Esophagus squamous epithelium (tissue), 5 donors: ENCODE results near the gene IL1RAPL1. TPM values are rescaled to one million over a fixed set of nuclear protein-coding genes. Genes with fewer than 3 reads are reported as not detected.
"Not testable (repeated sequence)": the region's sequence is repeated elsewhere in the genome, so short reads cannot be mapped to it uniquely, and the experiment has no call there.

Experiments used
- DNase-seq: peaks from one replicate; lab custom pipeline; 2025; lab: John Stamatoyannopoulos, UW
- H3K27ac ChIP-seq, 4 donors: fragments of 200-600 bp; sonication (generic); one replicate each; pipeline ENCODE4 v1.5.1; 2016 to 2019; ENCODE audit warnings: mild to moderate bottlenecking in 1 of 4
- H3K27me3 ChIP-seq, 4 donors: fragments of 200-600 bp; sonication (generic); 1 replicate in 3 of 4; 2 replicates in 1 of 4; pipeline versions ENCODE4 v1.5.1 to v1.6.0; 2017 to 2021; ENCODE audit warnings: antibody characterized with exemption in 1 of 4
- H3K36me3 ChIP-seq, 3 donors: fragments of 200-600 bp; sonication (generic); one replicate each; pipeline ENCODE4 v1.5.1; 2016 to 2019
- H3K4me1 ChIP-seq, 3 donors: fragments of 200-600 bp; sonication (generic); one replicate each; pipeline ENCODE4 v1.5.1; 2017 to 2019
- H3K4me3 ChIP-seq, 4 donors: fragments of 200-600 bp; sonication (generic); 1 replicate in 3 of 4; 2 replicates in 1 of 4; pipeline ENCODE4 v1.5.1; 2016 to 2019; ENCODE audit warnings: mild to moderate bottlenecking in 2 of 4, moderate library complexity in 1 of 4
- H3K9me3 ChIP-seq, 3 donors: fragments of 200-600 bp; sonication (generic); one replicate each; pipeline ENCODE4 v1.5.1; 2016 to 2019
- POLR2A ChIP-seq, 4 donors: fragments of 450-650 bp; IDR thresholded peaks; one replicate each; pipeline ENCODE4 v1.6.1; 2017; ENCODE audit warnings: antibody characterized with exemption in 4 of 4, mild to moderate bottlenecking in 4 of 4, moderate library complexity in 3 of 4
- WGBS, 2 donors: methylation state at CpG; one replicate each; pipeline ENCODE4 v1.1.5; 2018; 5-methylcytosine and 5-hydroxymethylcytosine counted together
- intact Hi-C: fragments of 100-400 bp; cut with DNase I; formaldehyde crosslinking; loops from one replicate; pipeline ENCODE4 v1.15.0; 2022
- total RNA-seq, 4 donors: library from RNA; depleted of rRNA; stranded (reverse); fragments of >200 nt; gene quantifications; one replicate each; pipeline ENCODE4 v1.1.0, GENCODE V29; 2016
- TF ChIP-seq, protein P1 (sequence below), 6 experiments: fragments of 450-650 bp in 4 of 6; fragments of 200-600 bp in 2 of 6; sonication (generic) in 2 of 6; IDR thresholded peaks; one replicate each; pipeline ENCODE4 v1.5.1; 2016 to 2019; ENCODE audit warnings: antibody characterized with exemption in 6 of 6, mild to moderate bottlenecking in 4 of 6, moderate library complexity in 4 of 6
- donor health status: DM: yes; HTN: yes; CAD: no.

Gene IL1RAPL1
- total RNA-seq, 4 donors from 2014 or later, result 0.09 to 0.19 (median 0.13) TPM; not detected in 1

DNA sequence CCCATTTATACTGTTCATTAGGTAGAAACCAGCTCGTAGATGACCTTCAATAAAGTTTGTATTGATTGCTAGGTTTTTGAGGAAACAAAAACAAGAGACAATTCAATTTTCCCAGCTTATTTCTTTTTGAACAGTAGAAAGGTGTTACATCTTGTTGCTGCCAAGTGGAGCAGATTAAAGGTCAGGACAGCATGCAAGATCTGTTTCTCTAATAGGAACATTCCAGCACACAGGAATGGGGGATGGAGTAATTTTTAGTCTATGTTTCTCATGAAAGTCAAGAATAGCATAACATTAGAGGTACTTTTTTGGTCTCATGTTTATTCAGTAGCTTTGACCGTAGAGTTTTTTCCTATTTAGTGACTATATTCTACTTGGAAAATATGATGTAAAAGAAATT is 132.4 kb downstream of the IL1RAPL1 start:
- TF ChIP-seq, protein P1, sequence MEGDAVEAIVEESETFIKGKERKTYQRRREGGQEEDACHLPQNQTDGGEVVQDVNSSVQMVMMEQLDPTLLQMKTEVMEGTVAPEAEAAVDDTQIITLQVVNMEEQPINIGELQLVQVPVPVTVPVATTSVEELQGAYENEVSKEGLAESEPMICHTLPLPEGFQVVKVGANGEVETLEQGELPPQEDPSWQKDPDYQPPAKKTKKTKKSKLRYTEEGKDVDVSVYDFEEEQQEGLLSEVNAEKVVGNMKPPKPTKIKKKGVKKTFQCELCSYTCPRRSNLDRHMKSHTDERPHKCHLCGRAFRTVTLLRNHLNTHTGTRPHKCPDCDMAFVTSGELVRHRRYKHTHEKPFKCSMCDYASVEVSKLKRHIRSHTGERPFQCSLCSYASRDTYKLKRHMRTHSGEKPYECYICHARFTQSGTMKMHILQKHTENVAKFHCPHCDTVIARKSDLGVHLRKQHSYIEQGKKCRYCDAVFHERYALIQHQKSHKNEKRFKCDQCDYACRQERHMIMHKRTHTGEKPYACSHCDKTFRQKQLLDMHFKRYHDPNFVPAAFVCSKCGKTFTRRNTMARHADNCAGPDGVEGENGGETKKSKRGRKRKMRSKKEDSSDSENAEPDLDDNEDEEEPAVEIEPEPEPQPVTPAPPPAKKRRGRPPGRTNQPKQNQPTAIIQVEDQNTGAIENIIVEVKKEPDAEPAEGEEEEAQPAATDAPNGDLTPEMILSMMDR (IDR thresholded peaks at IDR 0.05), result no peak
- TF ChIP-seq POLR2A (IDR thresholded peaks at IDR 0.05), result no peak
- Histone ChIP-seq H3K9me3 (no peaks in the 10 kb centered on the region), H3K4me1 (no peaks in the 10 kb centered on the region), H3K27me3 (no peaks in the 10 kb centered on the region), H3K4me3 (no peak overlapping the region), H3K27ac (no peak overlapping the region), H3K36me3 (no peaks in the 10 kb centered on the region)
- intact Hi-C loops, result no loop called here
- DNase-seq, result no peak
- 53 to 57% methylated on average over 2 of the region's 2 CpGs for WGBS, 2 donors

DNA sequence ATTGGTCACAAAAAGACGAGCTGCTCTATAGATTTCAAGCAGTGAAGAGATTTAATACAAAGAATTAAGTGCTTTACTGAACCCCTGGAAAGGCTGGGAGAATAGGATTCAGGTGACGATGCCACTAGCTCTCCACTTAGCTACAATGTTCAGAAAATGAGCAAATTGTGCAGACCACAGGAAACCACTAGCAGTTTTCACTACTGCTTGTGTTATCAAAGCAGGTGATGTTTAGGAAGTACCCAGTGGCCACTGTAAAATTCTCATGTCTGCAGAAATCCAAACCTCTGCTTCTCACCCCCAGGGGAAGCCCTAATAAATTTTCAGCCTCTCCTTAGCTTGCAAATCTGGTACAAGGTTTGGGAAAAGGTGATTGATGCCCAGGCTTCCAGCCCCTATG is 165.1 kb downstream of the IL1RAPL1 start:
- TF ChIP-seq, protein P1 (IDR thresholded peaks at IDR 0.05), result no peak
- no peak for TF ChIP-seq POLR2A (IDR thresholded peaks at IDR 0.05)
- DNase-seq, result no peak
- Histone ChIP-seq H3K4me3 (no peak overlapping the region), H3K9me3 (no peaks in the 10 kb centered on the region), H3K4me1 (no peaks in the 10 kb centered on the region), H3K36me3 (no peaks in the 10 kb centered on the region), H3K27me3 (no peaks in the 10 kb centered on the region), H3K27ac (no peak overlapping the region)
- intact Hi-C loops, result no loop called here
- WGBS, 2 donors, result 71 to 83% methylated on average over 2 of the region's 2 CpGs

DNA sequence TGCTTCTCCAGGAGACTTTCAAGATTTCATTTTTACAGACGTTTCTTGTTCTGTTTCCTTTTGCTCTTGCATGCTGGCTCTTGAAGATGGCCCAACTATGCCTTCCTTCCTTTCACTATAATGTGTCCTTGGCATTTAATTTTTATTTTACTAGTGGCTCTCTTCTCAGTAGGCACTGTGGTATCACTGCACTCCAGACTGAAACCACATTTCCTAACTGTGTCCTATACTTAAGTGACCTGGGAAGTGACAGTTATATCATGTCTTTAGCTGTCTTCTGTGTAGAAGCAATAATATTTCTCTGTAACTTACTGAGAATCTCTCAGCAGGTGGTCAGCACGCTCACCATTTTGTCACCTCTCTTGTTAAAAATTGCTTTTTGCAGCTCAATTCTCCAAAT is 168.9 kb downstream of the IL1RAPL1 start:
- TF ChIP-seq, protein P1 (IDR thresholded peaks at IDR 0.05), result no peak
- TF ChIP-seq POLR2A (IDR thresholded peaks at IDR 0.05), result no peak
- Histone ChIP-seq H3K27ac (no peak overlapping the region), H3K4me1 (no peaks in the 10 kb centered on the region), H3K9me3 (no peaks in the 10 kb centered on the region), H3K27me3 (no peaks in the 10 kb centered on the region), H3K36me3 (no peaks in the 10 kb centered on the region), H3K4me3 (no peak overlapping the region)
- intact Hi-C loops, result no loop called here
- no peak for DNase-seq
- 33 to 70% methylated on average over 2 of the region's 2 CpGs for WGBS, 2 donors

DNA sequence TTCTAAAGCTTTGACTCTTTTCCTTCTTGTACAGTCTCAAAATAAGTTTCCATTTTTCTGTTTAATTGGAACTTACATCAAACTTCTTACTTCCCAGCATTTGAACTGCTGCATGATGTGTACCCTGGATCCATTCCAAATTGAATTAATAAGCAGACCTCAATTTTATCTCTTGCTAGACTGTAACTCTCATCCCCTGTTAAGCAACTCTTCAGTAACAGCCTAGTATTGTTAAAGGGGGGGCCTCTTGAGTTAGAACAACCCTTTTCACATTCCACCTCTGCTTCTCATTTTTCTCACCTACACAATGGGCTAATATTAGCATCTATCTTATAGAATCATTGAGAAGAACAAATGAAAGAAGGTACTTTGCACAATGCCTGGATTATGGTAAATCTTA is 169.4 kb downstream of the IL1RAPL1 start:
- intact Hi-C loops, result no loop called here
- TF ChIP-seq, protein P1 (IDR thresholded peaks at IDR 0.05), result no peak
- TF ChIP-seq POLR2A (IDR thresholded peaks at IDR 0.05), result no peak
- no peak for DNase-seq

DNA sequence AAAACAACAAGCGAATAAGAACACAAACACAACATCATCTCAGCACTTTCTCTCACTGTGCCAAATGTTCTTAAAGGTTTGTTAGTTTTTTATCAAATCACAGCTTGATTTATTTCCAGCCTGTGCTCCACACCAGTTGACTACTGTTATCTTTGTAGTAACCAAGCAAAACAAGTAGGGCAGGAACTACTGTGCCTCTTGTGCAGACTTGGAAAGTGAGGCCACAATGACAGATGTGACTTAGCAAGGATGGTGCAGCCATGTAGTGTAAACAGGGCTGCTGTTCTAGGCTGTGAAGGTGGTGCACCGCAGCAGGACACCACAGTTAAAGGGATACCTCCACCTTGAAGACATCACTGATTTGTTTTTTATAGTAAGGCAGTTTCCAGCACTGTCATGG is 170.0 kb downstream of the IL1RAPL1 start:
- no peak overlapping the region for H3K4me3 ChIP-seq
- WGBS, 2 donors, result 51 to 72% methylated on average over 2 of the region's 2 CpGs
- no peaks in the 10 kb centered on the region for H3K36me3 ChIP-seq
- H3K9me3 ChIP-seq, result no peaks in the 10 kb centered on the region
- intact Hi-C loops, result no loop called here
- H3K27me3 ChIP-seq, result no peaks in the 10 kb centered on the region
- DNase-seq, result no peak
- no peaks in the 10 kb centered on the region for H3K4me1 ChIP-seq
- no peak overlapping the region for H3K27ac ChIP-seq
- TF ChIP-seq, protein P1 (IDR thresholded peaks at IDR 0.05), result no peak
- no peak for TF ChIP-seq POLR2A (IDR thresholded peaks at IDR 0.05)

More for the DNA sequence above, 169.4 kb downstream of the IL1RAPL1 start:
- Histone ChIP-seq H3K27me3 (no peaks in the 10 kb centered on the region), H3K27ac (no peak overlapping the region), H3K4me3 (no peak overlapping the region), H3K4me1 (no peaks in the 10 kb centered on the region), H3K9me3 (no peaks in the 10 kb centered on the region), H3K36me3 (no peaks in the 10 kb centered on the region)

DNA sequence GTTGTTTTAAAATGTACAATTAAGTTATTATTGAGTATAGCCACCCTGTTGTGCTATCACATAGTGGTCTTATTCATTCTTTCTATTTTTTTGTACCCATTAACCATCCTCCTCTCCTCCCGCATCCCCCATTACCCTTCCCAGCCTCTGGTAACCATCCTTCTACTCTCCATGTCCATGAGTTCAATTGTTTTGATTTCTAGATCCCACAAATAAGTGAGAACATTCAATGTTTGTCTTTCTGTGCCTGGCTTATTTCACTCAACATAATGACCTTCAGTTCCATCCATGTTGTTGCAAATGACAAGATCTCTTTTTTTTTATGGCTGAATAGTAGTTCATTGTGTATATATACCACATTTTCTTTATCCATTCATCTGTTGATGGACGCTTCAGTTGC is 179.3 kb downstream of the IL1RAPL1 start:
- H3K27me3 ChIP-seq, DNase-seq, H3K4me1 ChIP-seq, H3K36me3 ChIP-seq, H3K9me3 ChIP-seq, intact Hi-C loops, H3K4me3 ChIP-seq, H3K27ac ChIP-seq: not testable (repeated sequence)
- 67 to 92% methylated on average over 2 of the region's 2 CpGs for WGBS, 2 donors
